ENCODE measurements around the gene SERPINB7.

The SERPINB7 gene, protein sequence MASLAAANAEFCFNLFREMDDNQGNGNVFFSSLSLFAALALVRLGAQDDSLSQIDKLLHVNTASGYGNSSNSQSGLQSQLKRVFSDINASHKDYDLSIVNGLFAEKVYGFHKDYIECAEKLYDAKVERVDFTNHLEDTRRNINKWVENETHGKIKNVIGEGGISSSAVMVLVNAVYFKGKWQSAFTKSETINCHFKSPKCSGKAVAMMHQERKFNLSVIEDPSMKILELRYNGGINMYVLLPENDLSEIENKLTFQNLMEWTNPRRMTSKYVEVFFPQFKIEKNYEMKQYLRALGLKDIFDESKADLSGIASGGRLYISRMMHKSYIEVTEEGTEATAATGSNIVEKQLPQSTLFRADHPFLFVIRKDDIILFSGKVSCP

GRCh38 chr18:63775166-63775730, at the start of gene SERPINB7:
TSS of gene SERPINB7 (plus strand) at chr18:63775418. CDS start at chr18:63782373, 6,955 bp downstream.
- no peak within 1 kb of the TSS for H3K4me3 ChIP-seq (ENCODE audit: low read depth, low read length)
- H3K9me3 ChIP-seq (ENCODE audit: control insufficient read depth, insufficient read depth, low read depth, low read length): no peaks in the 10 kb centered on the region
- no peaks in the 10 kb centered on the region for H3K27me3 ChIP-seq (ENCODE audit: control insufficient read depth, insufficient read depth, low read length)
- no peaks in the 10 kb centered on the region for H3K4me1 ChIP-seq (ENCODE audit: control insufficient read depth, insufficient read depth, low read length)
- H3K27ac ChIP-seq (ENCODE audit: low read depth, low read length): no peak within 1 kb of the TSS
- H3K36me3 ChIP-seq (ENCODE audit: control insufficient read depth, insufficient read depth, low read length): no peaks in the 10 kb centered on the region
- H3K9ac ChIP-seq (ENCODE audit: low read length): no peak within 1 kb of the TSS

DNA sequence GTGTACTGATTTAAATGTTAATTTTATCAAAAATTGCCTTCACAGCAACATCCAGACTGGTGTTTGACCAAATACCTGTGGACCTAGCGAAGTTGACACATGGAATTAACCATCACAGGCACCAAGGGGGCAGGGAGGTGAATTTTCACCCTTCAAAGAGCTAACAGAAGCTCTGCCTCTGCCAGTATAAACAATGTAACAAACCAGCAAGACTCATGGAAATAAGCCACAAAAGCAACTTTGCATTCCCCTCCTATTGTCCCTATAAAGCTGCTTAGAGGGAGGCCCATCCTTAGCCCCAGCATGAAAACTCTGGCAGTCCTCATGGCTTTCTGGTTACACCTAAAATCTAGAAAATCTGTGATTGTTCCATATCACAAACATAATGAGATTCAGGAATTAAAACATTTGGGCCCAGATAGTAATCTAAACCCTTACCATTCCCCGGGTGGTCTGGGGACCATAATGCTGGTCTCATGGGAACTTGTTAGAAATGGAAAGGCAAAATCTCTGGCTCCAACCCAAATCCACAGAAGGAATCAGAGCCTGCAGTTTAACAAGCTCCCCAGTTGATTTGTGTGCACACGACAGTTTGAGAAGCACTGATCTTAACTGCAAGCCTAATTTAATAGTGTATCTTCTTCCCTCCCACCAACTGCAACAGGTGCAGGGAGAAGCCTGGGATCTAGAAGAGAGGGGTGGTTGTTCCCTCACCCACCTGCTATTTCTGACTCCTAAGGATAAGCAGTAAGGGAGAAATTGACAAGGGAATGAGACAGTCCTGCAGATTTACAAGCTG, 49.3 kb upstream of the SERPINB7 start:
- H3K36me3 ChIP-seq (ENCODE audit: control insufficient read depth, insufficient read depth, low read length): no peaks in the 10 kb centered on the region
- no peak overlapping the region for H3K4me3 ChIP-seq (ENCODE audit: low read depth, low read length)
- H3K27ac ChIP-seq (ENCODE audit: low read depth, low read length): no peak overlapping the region
- no peak overlapping the region for H3K9ac ChIP-seq (ENCODE audit: low read length)
- no peaks in the 10 kb centered on the region; the same call in 1 of the 2 replicates for H3K4me1 ChIP-seq (ENCODE audit: control insufficient read depth, insufficient read depth, low read length)
- H3K9me3 ChIP-seq (ENCODE audit: control insufficient read depth, insufficient read depth, low read depth, low read length): no peaks in the 10 kb centered on the region
- no peaks in the 10 kb centered on the region for H3K27me3 ChIP-seq (ENCODE audit: control insufficient read depth, insufficient read depth, low read length)

- Histone ChIP-seq H3K27ac (ENCODE audit: low read depth, low read length) (no peak overlapping the region), H3K36me3 (ENCODE audit: control insufficient read depth, insufficient read depth, low read length) (no peaks in the 10 kb centered on the region), H3K4me3 (ENCODE audit: low read depth, low read length) (no peak overlapping the region), H3K9me3 (ENCODE audit: control insufficient read depth, insufficient read depth, low read depth, low read length) (no peaks in the 10 kb centered on the region), H3K9ac (ENCODE audit: low read length) (no peak overlapping the region), H3K27me3 (ENCODE audit: control insufficient read depth, insufficient read depth, low read length) (no peaks in the 10 kb centered on the region), H3K4me1 (ENCODE audit: control insufficient read depth, insufficient read depth, low read length) (no peaks in the 10 kb centered on the region; the same call in 1 of the 2 replicates)
Measured at GRCh38 chr18:63730773-63731172, 44.4 kb upstream of the SERPINB7 start.

GRCh38 chr18:63731215-63731614, 44.0 kb upstream of the SERPINB7 start:
- Histone ChIP-seq H3K4me3 (ENCODE audit: low read depth, low read length) (no peak overlapping the region), H3K9me3 (ENCODE audit: control insufficient read depth, insufficient read depth, low read depth, low read length) (no peaks in the 10 kb centered on the region), H3K9ac (ENCODE audit: low read length) (no peak overlapping the region), H3K36me3 (ENCODE audit: control insufficient read depth, insufficient read depth, low read length) (no peaks in the 10 kb centered on the region), H3K4me1 (ENCODE audit: control insufficient read depth, insufficient read depth, low read length) (no peaks in the 10 kb centered on the region; the same call in 1 of the 2 replicates), H3K27ac (ENCODE audit: low read depth, low read length) (no peak overlapping the region), H3K27me3 (ENCODE audit: control insufficient read depth, insufficient read depth, low read length) (no peaks in the 10 kb centered on the region)

- no peak overlapping the region for H3K27ac ChIP-seq (ENCODE audit: low read depth, low read length)
Measured at GRCh38 chr18:63736876-63737275, 38.3 kb upstream of the SERPINB7 start.

GRCh38 chr18:63741769-63742168, 33.4 kb upstream of the SERPINB7 start:
- no peaks in the 10 kb centered on the region for H3K27me3 ChIP-seq (ENCODE audit: control insufficient read depth, insufficient read depth, low read length)
- no peak overlapping the region for H3K9ac ChIP-seq (ENCODE audit: low read length)
- H3K9me3 ChIP-seq (ENCODE audit: control insufficient read depth, insufficient read depth, low read depth, low read length): no peaks in the 10 kb centered on the region
- no peaks in the 10 kb centered on the region for H3K4me1 ChIP-seq (ENCODE audit: control insufficient read depth, insufficient read depth, low read length)
- H3K36me3 ChIP-seq (ENCODE audit: control insufficient read depth, insufficient read depth, low read length): no peaks in the 10 kb centered on the region
- no peak overlapping the region for H3K4me3 ChIP-seq (ENCODE audit: low read depth, low read length)
- no peak overlapping the region for H3K27ac ChIP-seq (ENCODE audit: low read depth, low read length)

More at GRCh38 chr18:63736876-63737275, 38.3 kb upstream of the SERPINB7 start:
- Histone ChIP-seq H3K9me3 (ENCODE audit: control insufficient read depth, insufficient read depth, low read depth, low read length) (no peaks in the 10 kb centered on the region), H3K4me1 (ENCODE audit: control insufficient read depth, insufficient read depth, low read length) (no peaks in the 10 kb centered on the region), H3K9ac (ENCODE audit: low read length) (no peak overlapping the region), H3K27me3 (ENCODE audit: control insufficient read depth, insufficient read depth, low read length) (no peaks in the 10 kb centered on the region), H3K4me3 (ENCODE audit: low read depth, low read length) (no peak overlapping the region), H3K36me3 (ENCODE audit: control insufficient read depth, insufficient read depth, low read length) (no peaks in the 10 kb centered on the region)

- Histone ChIP-seq H3K27ac (ENCODE audit: low read depth, low read length) (no peak overlapping the region), H3K4me1 (ENCODE audit: control insufficient read depth, insufficient read depth, low read length) (no peaks in the 10 kb centered on the region), H3K9me3 (ENCODE audit: control insufficient read depth, insufficient read depth, low read depth, low read length) (no peaks in the 10 kb centered on the region), H3K9ac (ENCODE audit: low read length) (no peak overlapping the region), H3K4me3 (ENCODE audit: low read depth, low read length) (no peak overlapping the region), H3K27me3 (ENCODE audit: control insufficient read depth, insufficient read depth, low read length) (no peaks in the 10 kb centered on the region), H3K36me3 (ENCODE audit: control insufficient read depth, insufficient read depth, low read length) (no peaks in the 10 kb centered on the region)
Measured at GRCh38 chr18:63747006-63747405, 28.2 kb upstream of the SERPINB7 start.

DNA sequence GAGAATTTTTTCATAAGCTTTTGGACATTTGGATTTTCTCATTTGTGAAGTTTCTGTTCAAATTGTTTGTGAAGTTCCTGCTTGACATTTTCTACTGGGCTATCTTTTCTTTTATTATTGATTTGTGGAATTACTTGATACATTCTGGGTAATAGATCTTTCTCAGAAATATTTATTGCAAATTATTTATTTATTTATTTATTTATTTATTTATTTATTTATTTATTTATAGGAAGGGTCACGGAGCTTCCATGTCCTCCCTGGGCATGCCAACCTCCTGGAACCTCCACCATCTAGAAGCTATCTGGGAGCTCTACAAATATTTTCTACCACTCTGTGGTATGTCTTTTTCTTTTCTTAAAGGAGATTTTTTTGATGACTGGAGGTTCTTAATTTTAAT, 25.7 kb upstream of the SERPINB7 start:
- Histone ChIP-seq H3K27ac (ENCODE audit: low read depth, low read length) (no peak overlapping the region), H3K4me1 (ENCODE audit: control insufficient read depth, insufficient read depth, low read length) (no peaks in the 10 kb centered on the region), H3K4me3 (ENCODE audit: low read depth, low read length) (no peak overlapping the region), H3K9me3 (ENCODE audit: control insufficient read depth, insufficient read depth, low read depth, low read length) (no peaks in the 10 kb centered on the region), H3K36me3 (ENCODE audit: control insufficient read depth, insufficient read depth, low read length) (no peaks in the 10 kb centered on the region), H3K27me3 (ENCODE audit: control insufficient read depth, insufficient read depth, low read length) (no peaks in the 10 kb centered on the region), H3K9ac (ENCODE audit: low read length) (no peak overlapping the region)

GRCh38 chr18:63752636-63753035, 22.6 kb upstream of the SERPINB7 start:
- Histone ChIP-seq H3K9ac (ENCODE audit: low read length) (no peak overlapping the region), H3K9me3 (ENCODE audit: control insufficient read depth, insufficient read depth, low read depth, low read length) (no peaks in the 10 kb centered on the region), H3K4me3 (ENCODE audit: low read depth, low read length) (no peak overlapping the region), H3K27me3 (ENCODE audit: control insufficient read depth, insufficient read depth, low read length) (no peaks in the 10 kb centered on the region), H3K36me3 (ENCODE audit: control insufficient read depth, insufficient read depth, low read length) (no peaks in the 10 kb centered on the region), H3K27ac (ENCODE audit: low read depth, low read length) (no peak overlapping the region), H3K4me1 (ENCODE audit: control insufficient read depth, insufficient read depth, low read length) (no peaks in the 10 kb centered on the region)

DNA sequence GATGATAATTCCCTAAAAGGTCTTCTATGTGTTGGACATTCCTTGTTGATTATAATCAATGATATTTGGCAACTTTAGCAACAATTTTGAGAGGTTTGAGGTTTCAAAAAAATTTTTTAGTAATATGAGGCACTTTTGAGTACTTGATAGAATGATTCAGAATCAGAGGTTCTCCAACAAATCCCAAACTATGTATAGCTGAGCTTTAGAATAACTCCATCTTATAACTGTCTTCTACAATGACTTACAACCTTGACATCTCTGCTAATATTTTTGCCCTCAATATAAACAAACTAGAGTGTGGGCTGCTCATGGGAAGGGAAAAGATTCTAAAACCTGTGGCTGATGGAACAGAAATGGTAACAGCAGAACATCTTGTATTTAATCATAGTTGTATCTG, 21.5 kb upstream of the SERPINB7 start:
- Histone ChIP-seq H3K4me1 (ENCODE audit: control insufficient read depth, insufficient read depth, low read length) (no peaks in the 10 kb centered on the region), H3K27me3 (ENCODE audit: control insufficient read depth, insufficient read depth, low read length) (no peaks in the 10 kb centered on the region), H3K36me3 (ENCODE audit: control insufficient read depth, insufficient read depth, low read length) (no peaks in the 10 kb centered on the region), H3K4me3 (ENCODE audit: low read depth, low read length) (no peak overlapping the region), H3K9me3 (ENCODE audit: control insufficient read depth, insufficient read depth, low read depth, low read length) (no peaks in the 10 kb centered on the region), H3K27ac (ENCODE audit: low read depth, low read length) (no peak overlapping the region), H3K9ac (ENCODE audit: low read length) (no peak overlapping the region)

- H3K36me3 ChIP-seq (ENCODE audit: control insufficient read depth, insufficient read depth, low read length): no peaks in the 10 kb centered on the region
- H3K27ac ChIP-seq (ENCODE audit: low read depth, low read length): no peak overlapping the region
- no peaks in the 10 kb centered on the region for H3K4me1 ChIP-seq (ENCODE audit: control insufficient read depth, insufficient read depth, low read length)
- no peaks in the 10 kb centered on the region for H3K27me3 ChIP-seq (ENCODE audit: control insufficient read depth, insufficient read depth, low read length)
- H3K9ac ChIP-seq (ENCODE audit: low read length): no peak overlapping the region
- H3K9me3 ChIP-seq (ENCODE audit: control insufficient read depth, insufficient read depth, low read depth, low read length): peaks cover 17% of the 10 kb centered on the region
- H3K4me3 ChIP-seq (ENCODE audit: low read depth, low read length): no peak overlapping the region
Measured at GRCh38 chr18:63757541-63757940, 17.7 kb upstream of the SERPINB7 start.
